Erythroblast (primary cell): ENCODE data around the gene KLK4.

Source experiments
- GATA1 ChIP-seq: IDR thresholded peaks from 2 replicates; pipeline ENCODE4 v1.6.1; 2011; ENCODE audit warnings: low read depth, mild to moderate bottlenecking, control low read depth, low read length, moderate library complexity
- POLR2A ChIP-seq: IDR thresholded peaks from 2 replicates; pipeline ENCODE4 v1.6.1; 2011; ENCODE audit warnings: mild to moderate bottlenecking, low read length

GRCh38 chr19:50939596-50939995, 28.4 kb upstream of the KLK4 start:
- no peak for TF ChIP-seq POLR2A
- TF ChIP-seq GATA1: no peak
